Astrocyte (in vitro differentiated cells and primary cell): ENCODE results near the gene TRMT1L. TPM values are rescaled to one million over a fixed set of nuclear protein-coding genes. Genes with fewer than 3 reads are reported as not detected.

Source experiments
- DNase-seq: peaks from one replicate; pipeline ENCODE4 v3.0.0-alpha.2; 2010; ENCODE audit warnings: low read depth
- FAIRE-seq: peaks from 2 replicates; lab custom pipeline; 2011; peaks lifted over from hg19 to GRCh38; lab: Jason Lieb, UNC
- H2AFZ ChIP-seq: 2 replicates; pipeline ENCODE4 v1.6.0; 2012; ENCODE audit warnings: low read depth, low read length, inconsistent platforms
- H3K27ac ChIP-seq: 2 replicates; pipeline ENCODE4 v1.5.1; 2011; ENCODE audit warnings: low read depth, low read length, inconsistent platforms
- H3K27me3 ChIP-seq: 2 replicates; pipeline ENCODE4 v1.6.0; 2011; ENCODE audit warnings: low read length, inconsistent platforms; ENCODE audit not compliant: insufficient read depth
- H3K36me3 ChIP-seq: 2 replicates; pipeline ENCODE4 v1.5.1; 2011; ENCODE audit warnings: low read length, inconsistent platforms; ENCODE audit not compliant: insufficient read depth
- H3K4me1 ChIP-seq: 2 replicates; pipeline ENCODE4 v1.5.1; 2011; ENCODE audit warnings: low read length, inconsistent platforms; ENCODE audit not compliant: insufficient read depth
- H3K4me2 ChIP-seq: 2 replicates; pipeline ENCODE4 v1.6.0; 2012; ENCODE audit warnings: low read length, inconsistent platforms
- H3K4me3 ChIP-seq: 2 replicates; pipeline ENCODE4 v1.5.1; 2011; ENCODE audit warnings: low read depth, mild to moderate bottlenecking, low read length, inconsistent platforms; ENCODE audit not compliant: insufficient read depth
- H3K79me2 ChIP-seq: 2 replicates; pipeline ENCODE4 v1.6.0; 2012; ENCODE audit warnings: mild to moderate bottlenecking, low read length, inconsistent platforms; ENCODE audit not compliant: insufficient read depth
- H3K9ac ChIP-seq: 2 replicates; pipeline ENCODE4 v1.6.0; 2012; ENCODE audit warnings: mild to moderate bottlenecking, low read length, inconsistent platforms
- H3K9me3 ChIP-seq: 2 replicates; pipeline ENCODE4 v1.5.1; 2012; ENCODE audit warnings: low read depth, mild to moderate bottlenecking, low read length, inconsistent platforms; ENCODE audit not compliant: insufficient read depth
- H4K20me1 ChIP-seq: 2 replicates; pipeline ENCODE4 v1.6.0; 2012; ENCODE audit warnings: low read length, inconsistent platforms; ENCODE audit not compliant: insufficient read depth
- H3K27ac Mint-ChIP-seq: one replicate; pipeline ENCODE4 v1.8.0; 2021; ENCODE audit warnings: mild to moderate bottlenecking, mixed read lengths; ENCODE audit not compliant: unreplicated experiment
- H3K27me3 Mint-ChIP-seq: one replicate; pipeline ENCODE4 v1.8.0; 2021; ENCODE audit warnings: low read depth, mixed read lengths; ENCODE audit not compliant: unreplicated experiment
- H3K36me3 Mint-ChIP-seq: one replicate; pipeline ENCODE4 v1.8.0; 2021; ENCODE audit warnings: low read depth, mixed read lengths; ENCODE audit not compliant: unreplicated experiment
- H3K4me1 Mint-ChIP-seq: one replicate; pipeline ENCODE4 v1.8.0; 2021; ENCODE audit warnings: low read depth, mixed read lengths; ENCODE audit not compliant: unreplicated experiment
- H3K4me3 Mint-ChIP-seq: one replicate; pipeline ENCODE4 v1.8.0; 2021; ENCODE audit warnings: mild to moderate bottlenecking, moderate library complexity, mixed read lengths; ENCODE audit not compliant: unreplicated experiment
- H3K9me3 Mint-ChIP-seq: one replicate; pipeline ENCODE4 v1.8.0; 2021; ENCODE audit warnings: mild to moderate bottlenecking, mixed read lengths; ENCODE audit not compliant: unreplicated experiment
- CTCF ChIP-seq: IDR thresholded peaks from 2 replicates; pipeline ENCODE4 v1.5.1; 2011; ENCODE audit warnings: low read depth, mild to moderate bottlenecking, inconsistent platforms, low read length, moderate library complexity; ENCODE audit not compliant: insufficient read depth
- EZH2 ChIP-seq: IDR thresholded peaks from 2 replicates; pipeline ENCODE4 v1.6.1; 2012; ENCODE audit warnings: mild to moderate bottlenecking, low read length, inconsistent platforms; ENCODE audit not compliant: insufficient read depth
- total RNA-seq: library from RNA; stranded (reverse); gene quantifications from 2 replicates; pipeline ENCODE4 v1.2.1, GENCODE V29; 2021

Gene TRMT1L
- total RNA-seq, 1 donor from 2014 or later = 17.0 TPM

GRCh38 chr1:185162491-185162890 lies 5.7 kb upstream of the TRMT1L start:
- peaks cover 8% of the 10 kb centered on the region for H3K36me3 Mint-ChIP-seq
- no peaks in the 10 kb centered on the region for H3K27me3 Mint-ChIP-seq
- Histone ChIP-seq H2AFZ (no peak overlapping the region), H3K4me1 (peaks cover 4% of the 10 kb centered on the region), H3K36me3 (no peaks in the 10 kb centered on the region), H3K9ac (no peak overlapping the region), H3K4me3 (no peak overlapping the region), H3K4me2 (no peak overlapping the region), H3K27ac (no peak overlapping the region), H4K20me1 (no peaks in the 10 kb centered on the region), H3K27me3 (no peaks in the 10 kb centered on the region), H3K79me2 (peaks cover 9% of the 10 kb centered on the region), H3K9me3 (no peaks in the 10 kb centered on the region)
- H3K27ac Mint-ChIP-seq = no peak overlapping the region
- H3K9me3 Mint-ChIP-seq = no peaks in the 10 kb centered on the region
- H3K4me1 Mint-ChIP-seq = peaks cover 9% of the 10 kb centered on the region
- DNase-seq (no peak), FAIRE-seq (no peak)
- no peak for TF ChIP-seq CTCF
- H3K4me3 Mint-ChIP-seq = no peak overlapping the region

- no peaks in the 10 kb centered on the region for H4K20me1 ChIP-seq
- no peaks in the 10 kb centered on the region for H3K9me3 Mint-ChIP-seq
- no peak overlapping the region for H3K4me3 ChIP-seq
- no peaks in the 10 kb centered on the region for H3K9me3 ChIP-seq
- H3K27ac Mint-ChIP-seq = no peak overlapping the region
- H3K4me3 Mint-ChIP-seq = no peak overlapping the region
- DNase-seq = peak; percentile 32
- H3K4me1 ChIP-seq = peaks cover 8% of the 10 kb centered on the region
- H3K4me2 ChIP-seq = peak overlapping the region; percentile 15
- no peak for TF ChIP-seq CTCF
- TF ChIP-seq EZH2 = no peak
- H3K4me1 Mint-ChIP-seq = peaks cover 9% of the 10 kb centered on the region
- no peak overlapping the region for H3K27ac ChIP-seq
- FAIRE-seq = no peak
- H3K9ac ChIP-seq = no peak overlapping the region
- no peaks in the 10 kb centered on the region for H3K27me3 ChIP-seq
- H3K36me3 Mint-ChIP-seq = peaks cover 3% of the 10 kb centered on the region
- no peaks in the 10 kb centered on the region for H3K27me3 Mint-ChIP-seq
- no peaks in the 10 kb centered on the region for H3K36me3 ChIP-seq
- no peak overlapping the region for H2AFZ ChIP-seq
- peaks cover 21% of the 10 kb centered on the region for H3K79me2 ChIP-seq
Measured at GRCh38 chr1:185159966-185160365, 3.2 kb upstream of the TRMT1L start.

DNA sequence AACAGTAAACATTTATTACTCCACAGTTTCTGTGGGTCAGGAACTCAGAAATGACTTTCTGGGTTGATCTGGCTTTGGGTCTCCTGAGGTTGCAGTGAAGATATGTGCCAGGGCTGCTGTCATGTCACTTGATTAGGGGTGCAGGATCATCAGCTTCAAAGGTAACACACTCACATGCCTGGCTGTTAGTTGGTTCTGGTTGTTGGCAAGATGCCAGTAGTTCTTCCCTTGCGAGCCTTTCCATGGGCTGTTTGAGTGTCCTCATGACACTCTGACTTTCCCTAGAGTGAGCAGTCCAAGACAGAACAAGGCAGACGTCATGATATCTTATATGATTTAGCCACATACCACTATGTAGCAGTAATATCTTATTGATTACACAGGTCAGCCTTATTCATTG lies 2.0 kb upstream of the TRMT1L start:
- H2AFZ ChIP-seq = no peak overlapping the region
- no peak overlapping the region for H3K4me2 ChIP-seq
- peaks cover 26% of the 10 kb centered on the region for H3K79me2 ChIP-seq
- no peaks in the 10 kb centered on the region for H3K36me3 ChIP-seq
- peak overlapping the region; percentile 58 for H3K4me3 Mint-ChIP-seq
- no peaks in the 10 kb centered on the region for H3K9me3 ChIP-seq
- peaks cover 9% of the 10 kb centered on the region for H3K4me1 Mint-ChIP-seq
- H3K9me3 Mint-ChIP-seq = no peaks in the 10 kb centered on the region
- no peak overlapping the region for H3K27ac ChIP-seq
- no peaks in the 10 kb centered on the region for H3K27me3 Mint-ChIP-seq
- no peaks in the 10 kb centered on the region for H3K36me3 Mint-ChIP-seq
- no peaks in the 10 kb centered on the region for H4K20me1 ChIP-seq
- FAIRE-seq (no peak), DNase-seq (no peak)
- no peak overlapping the region for H3K27ac Mint-ChIP-seq
- H3K4me3 ChIP-seq = no peak overlapping the region
- TF ChIP-seq CTCF (no peak), EZH2 (no peak)
- peaks cover 8% of the 10 kb centered on the region for H3K4me1 ChIP-seq
- H3K27me3 ChIP-seq = no peaks in the 10 kb centered on the region
- H3K9ac ChIP-seq = no peak overlapping the region
